Gastroesophageal sphincter (tissue), 3 donors: ENCODE data around the gene RASIP1.

Experiments used
- CTCF ChIP-seq, 4 experiments: fragments of 200-600 bp in 2 of 4; fragments of 450-650 bp in 2 of 4; sonication (generic) in 1 of 4; IDR thresholded peaks; one replicate each; pipeline ENCODE4 v1.5.1; 2017 to 2019; ENCODE audit warnings: antibody characterized with exemption in 4 of 4, mild to moderate bottlenecking in 2 of 4, moderate library complexity in 2 of 4
- EP300 ChIP-seq: sonication (generic); formaldehyde crosslinking; IDR thresholded peaks from one replicate; pipeline ENCODE4 v1.6.1; 2017; ENCODE audit warnings: antibody characterized with exemption, mild to moderate bottlenecking
- POLR2A ChIP-seq, 2 donors: fragments of 450-650 bp; IDR thresholded peaks; one replicate each; pipeline ENCODE4 v1.6.1; 2017; ENCODE audit warnings: antibody characterized with exemption in 2 of 2, mild to moderate bottlenecking in 2 of 2, moderate library complexity in 1 of 2
- POLR2AphosphoS5 ChIP-seq: sonication (generic); formaldehyde crosslinking; IDR thresholded peaks from one replicate; pipeline ENCODE4 v1.6.1; 2017; ENCODE audit warnings: antibody characterized with exemption

GRCh38 chr19:48734625-48735024 is 5.8 kb downstream of the RASIP1 start:
- TF ChIP-seq CTCF (IDR thresholded peaks at IDR 0.05), result no peak
- no peak for TF ChIP-seq POLR2A (IDR thresholded peaks at IDR 0.05)
- no peak for TF ChIP-seq POLR2AphosphoS5
- TF ChIP-seq EP300, result no peak
